IgD-negative memory B cell (primary cell): ENCODE measurements around the gene ATP5PB. TPM values are rescaled to one million over a fixed set of nuclear protein-coding genes. Genes with fewer than 3 reads are reported as not detected.

Experiments
- H3K27ac Mint-ChIP-seq, 3 donors: one replicate each; pipeline ENCODE4 v1.8.0; 2020 to 2022; ENCODE audit warnings: mild to moderate bottlenecking in 3 of 3, mixed read lengths in 3 of 3, moderate library complexity in 1 of 3
- H3K27me3 Mint-ChIP-seq: one replicate; pipeline ENCODE4 v1.8.0; 2021; ENCODE audit warnings: mixed read lengths
- H3K36me3 Mint-ChIP-seq: one replicate; pipeline ENCODE4 v1.8.0; 2020; ENCODE audit warnings: mild to moderate bottlenecking, mixed read lengths
- H3K4me1 Mint-ChIP-seq, 3 donors: one replicate each; pipeline ENCODE4 v1.8.0; 2020 to 2022; ENCODE audit warnings: mixed read lengths in 3 of 3, mild to moderate bottlenecking in 1 of 3
- H3K4me3 Mint-ChIP-seq, 4 donors: one replicate each; pipeline ENCODE4 v1.8.0; 2020 to 2022; ENCODE audit warnings: mild to moderate bottlenecking in 4 of 4, mixed read lengths in 4 of 4, moderate library complexity in 3 of 4
- H3K9me3 Mint-ChIP-seq, 3 donors: one replicate each; pipeline ENCODE4 v1.8.0; 2020 to 2021; ENCODE audit warnings: mixed read lengths in 3 of 3, mild to moderate bottlenecking in 1 of 3
- polyA plus RNA-seq: library from polyadenylated mRNA; unstranded; fragments of 300-500 nt; fragmentation: Illumina TruSeq; gene quantifications from one replicate; pipeline ENCODE4 v1.2.3, GENCODE V29; 2021

The ATP5PB gene
- polyA plus RNA-seq, 1 donor from 2014 or later, result 390 TPM

- Mint-ChIP-seq H3K36me3 (peaks cover 8% of the 10 kb centered on the region), H3K27me3 (no peaks in the 10 kb centered on the region), H3K4me1 (peaks cover 45 to 59% (median 49%) of the 10 kb centered on the region in 3 donors), H3K4me3 (peak overlapping the region; percentile 59 to 94 (median 74)), H3K27ac (peak overlapping the region; percentile 68 to 94 (median 81)), H3K9me3 (no peaks in the 10 kb centered on the region)
Observed at GRCh38 chr1:111476761-111477309, 27.6 kb downstream of the ATP5PB start.

GRCh38 chr1:111480674-111481073 is 31.4 kb downstream of the ATP5PB start:
- H3K27ac Mint-ChIP-seq, result peak overlapping the region in 1 of 3 donors; percentile 0

GRCh38 chr1:111481387-111482221 is 32.3 kb downstream of the ATP5PB start:
- H3K9me3 Mint-ChIP-seq, result no peaks in the 10 kb centered on the region
- H3K27me3 Mint-ChIP-seq, result no peaks in the 10 kb centered on the region
- peak overlapping the region in 2 of 4 donors; percentile 18 to 41 for H3K4me3 Mint-ChIP-seq
- peaks cover 30 to 35% (median 33%) of the 10 kb centered on the region in 3 donors for H3K4me1 Mint-ChIP-seq
- peaks cover 8% of the 10 kb centered on the region for H3K36me3 Mint-ChIP-seq
- peak overlapping the region in 1 of 3 donors; percentile 25 for H3K27ac Mint-ChIP-seq

More at GRCh38 chr1:111480674-111481073, 31.4 kb downstream of the ATP5PB start:
- peaks cover 8% of the 10 kb centered on the region for H3K36me3 Mint-ChIP-seq
- peak overlapping the region in 2 of 4 donors; percentile 2 to 35 for H3K4me3 Mint-ChIP-seq
- H3K9me3 Mint-ChIP-seq, result no peaks in the 10 kb centered on the region
- no peaks in the 10 kb centered on the region for H3K27me3 Mint-ChIP-seq
- peaks cover 37 to 44% (median 38%) of the 10 kb centered on the region in 3 donors for H3K4me1 Mint-ChIP-seq

GRCh38 chr1:111483166-111483565 is 33.9 kb downstream of the ATP5PB start:
- H3K4me3 Mint-ChIP-seq, result peak overlapping the region in 1 of 4 donors; percentile 7
- H3K27ac Mint-ChIP-seq, result peak overlapping the region in 1 of 3 donors; percentile 71
- H3K9me3 Mint-ChIP-seq, result no peaks in the 10 kb centered on the region
- H3K27me3 Mint-ChIP-seq, result no peaks in the 10 kb centered on the region
- H3K36me3 Mint-ChIP-seq, result peaks cover 3% of the 10 kb centered on the region
- peaks cover 14 to 20% (median 19%) of the 10 kb centered on the region in 3 donors for H3K4me1 Mint-ChIP-seq

- Mint-ChIP-seq H3K9me3 (no peaks in the 10 kb centered on the region), H3K27ac (no peak overlapping the region), H3K27me3 (no peaks in the 10 kb centered on the region), H3K4me1 (peaks cover 13 to 16% (median 16%) of the 10 kb centered on the region in 3 donors), H3K36me3 (peaks cover 2% of the 10 kb centered on the region), H3K4me3 (no peak overlapping the region)
Observed at GRCh38 chr1:111483876-111484275, 34.6 kb downstream of the ATP5PB start.

- Mint-ChIP-seq H3K9me3 (no peaks in the 10 kb centered on the region), H3K4me3 (no peak overlapping the region), H3K27me3 (no peaks in the 10 kb centered on the region), H3K36me3 (peaks cover 2% of the 10 kb centered on the region), H3K4me1 (peaks cover 13 to 16% (median 16%) of the 10 kb centered on the region in 3 donors), H3K27ac (no peak overlapping the region)
Observed at GRCh38 chr1:111484391-111485026, 35.2 kb downstream of the ATP5PB start.

GRCh38 chr1:111486431-111486830 is 37.2 kb downstream of the ATP5PB start:
- Mint-ChIP-seq H3K27me3 (no peaks in the 10 kb centered on the region), H3K27ac (no peak overlapping the region), H3K36me3 (peaks cover 2% of the 10 kb centered on the region), H3K4me1 (peaks cover 5 to 10% (median 8%) of the 10 kb centered on the region in 3 donors), H3K4me3 (no peak overlapping the region), H3K9me3 (no peaks in the 10 kb centered on the region)

- H3K27me3 Mint-ChIP-seq, result no peaks in the 10 kb centered on the region
- H3K36me3 Mint-ChIP-seq, result no peaks in the 10 kb centered on the region
- H3K27ac Mint-ChIP-seq, result no peak overlapping the region
- H3K4me3 Mint-ChIP-seq, result no peak overlapping the region
- no peaks in the 10 kb centered on the region for H3K9me3 Mint-ChIP-seq
- peaks cover 1 to 5% (median 1%) of the 10 kb centered on the region in 3 donors for H3K4me1 Mint-ChIP-seq
Observed at GRCh38 chr1:111487133-111487532, 37.9 kb downstream of the ATP5PB start.

GRCh38 chr1:111488669-111489068 is 39.4 kb downstream of the ATP5PB start:
- H3K4me3 Mint-ChIP-seq, result no peak overlapping the region
- no peaks in the 10 kb centered on the region for H3K9me3 Mint-ChIP-seq
- no peaks in the 10 kb centered on the region for H3K4me1 Mint-ChIP-seq
- no peaks in the 10 kb centered on the region for H3K27me3 Mint-ChIP-seq
- no peaks in the 10 kb centered on the region for H3K36me3 Mint-ChIP-seq
- no peak overlapping the region for H3K27ac Mint-ChIP-seq

GRCh38 chr1:111489604-111490003 is 40.3 kb downstream of the ATP5PB start:
- Mint-ChIP-seq H3K27ac (no peak overlapping the region), H3K4me1 (no peaks in the 10 kb centered on the region), H3K27me3 (no peaks in the 10 kb centered on the region), H3K4me3 (no peak overlapping the region), H3K9me3 (peaks cover 0 to 1% (median 0%) of the 10 kb centered on the region in 3 donors), H3K36me3 (no peaks in the 10 kb centered on the region)

- Mint-ChIP-seq H3K36me3 (no peaks in the 10 kb centered on the region), H3K9me3 (peaks cover 0 to 2% (median 0%) of the 10 kb centered on the region in 3 donors), H3K27me3 (no peaks in the 10 kb centered on the region), H3K4me1 (no peaks in the 10 kb centered on the region), H3K27ac (no peak overlapping the region), H3K4me3 (no peak overlapping the region)
Observed at GRCh38 chr1:111490220-111490619, 41.0 kb downstream of the ATP5PB start.

- no peak overlapping the region for H3K4me3 Mint-ChIP-seq
- H3K36me3 Mint-ChIP-seq, result no peaks in the 10 kb centered on the region
- H3K4me1 Mint-ChIP-seq, result no peaks in the 10 kb centered on the region
- H3K27ac Mint-ChIP-seq, result no peak overlapping the region
- no peaks in the 10 kb centered on the region for H3K27me3 Mint-ChIP-seq
- peaks cover 0 to 2% (median 0%) of the 10 kb centered on the region in 3 donors for H3K9me3 Mint-ChIP-seq
Observed at GRCh38 chr1:111491070-111491469, 41.8 kb downstream of the ATP5PB start.

GRCh38 chr1:111496398-111496797 is 47.1 kb downstream of the ATP5PB start:
- Mint-ChIP-seq H3K36me3 (no peaks in the 10 kb centered on the region), H3K4me1 (peaks cover 11 to 16% (median 14%) of the 10 kb centered on the region in 3 donors), H3K27ac (no peak overlapping the region), H3K4me3 (no peak overlapping the region), H3K27me3 (no peaks in the 10 kb centered on the region), H3K9me3 (peaks cover 0 to 6% (median 4%) of the 10 kb centered on the region in 3 donors)

- peaks cover 0 to 6% (median 4%) of the 10 kb centered on the region in 3 donors for H3K9me3 Mint-ChIP-seq
- no peaks in the 10 kb centered on the region for H3K27me3 Mint-ChIP-seq
- peak overlapping the region; percentile 59 to 93 (median 66) for H3K27ac Mint-ChIP-seq
- H3K36me3 Mint-ChIP-seq, result no peaks in the 10 kb centered on the region
- peaks cover 12 to 16% (median 14%) of the 10 kb centered on the region in 3 donors for H3K4me1 Mint-ChIP-seq
- H3K4me3 Mint-ChIP-seq, result peak overlapping the region in 3 of 4 donors; percentile 21 to 73 (median 47)
Observed at GRCh38 chr1:111497592-111497991, 48.3 kb downstream of the ATP5PB start.
